ENCODE results near the gene UNG. TPM values are rescaled to one million over a fixed set of nuclear protein-coding genes. Genes with fewer than 3 reads are reported as not detected.
A peak's percentile ranks its signal among the peaks of the same experiment; 100 is the strongest.
"Not testable (repeated sequence)": the region's sequence is repeated elsewhere in the genome, so short reads cannot be mapped to it uniquely, and the experiment has no call there.

Gene UNG
- 30.8 TPM for total RNA-seq

DNA sequence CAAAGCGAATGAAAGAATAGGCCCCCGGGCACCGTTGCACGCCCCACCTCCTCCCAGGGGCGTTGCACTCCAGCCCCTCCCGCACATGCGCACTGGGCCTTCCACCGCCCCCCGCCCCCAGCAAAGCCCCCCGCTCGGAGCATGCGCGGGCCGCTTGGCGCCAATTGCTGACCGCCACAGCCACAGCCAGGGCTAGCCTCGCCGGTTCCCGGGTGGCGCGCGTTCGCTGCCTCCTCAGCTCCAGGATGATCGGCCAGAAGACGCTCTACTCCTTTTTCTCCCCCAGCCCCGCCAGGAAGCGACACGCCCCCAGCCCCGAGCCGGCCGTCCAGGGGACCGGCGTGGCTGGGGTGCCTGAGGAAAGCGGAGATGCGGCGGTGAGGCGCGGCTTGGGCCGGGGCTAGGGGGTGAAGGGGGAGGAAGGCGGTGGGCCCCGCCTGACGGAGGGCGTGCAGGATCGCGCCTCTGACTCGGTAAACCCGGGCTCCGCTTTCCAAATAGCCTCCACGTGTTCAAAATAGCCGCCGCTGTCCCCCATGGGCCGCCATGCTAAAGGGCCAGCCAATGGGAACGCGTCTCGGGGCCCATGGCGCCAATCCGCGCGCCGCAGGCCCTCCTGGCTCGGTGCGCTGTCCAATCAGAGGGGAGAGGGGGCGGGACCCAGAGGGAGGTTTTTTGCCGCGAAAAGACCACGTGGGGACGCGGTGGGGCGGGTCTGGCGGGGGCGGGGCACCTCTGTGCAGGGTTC lies at the start of gene UNG:
Gene UNG, plus strand, starts transcription at position 163 of the 748 bp plus-strand sequence. Its CDS starts 83 bp downstream, at position 246.
- DNase-seq (ENCODE audit: low spot score) = peak; percentile 98

DNA sequence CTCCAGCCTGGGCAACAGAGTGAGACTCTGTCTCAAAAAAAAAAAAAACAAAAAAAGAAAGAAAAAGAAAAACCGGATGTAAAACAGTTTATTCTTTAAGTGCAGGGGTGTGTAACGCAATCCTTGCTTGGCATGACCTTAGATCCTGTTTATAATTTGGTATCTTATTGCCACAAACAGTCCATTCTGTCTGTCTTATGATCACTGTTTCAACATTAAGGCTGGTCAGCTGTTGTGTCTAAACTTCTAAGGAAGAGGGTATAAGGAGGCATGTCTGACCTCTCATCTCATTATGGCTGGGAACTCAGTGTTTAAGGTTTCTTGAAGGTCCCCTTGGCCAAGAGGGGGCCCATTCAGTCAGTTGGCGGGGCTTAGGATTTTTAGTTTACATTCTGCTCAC lies 48.7 kb upstream of the UNG start:
- not testable (repeated sequence) for DNase-seq (ENCODE audit: low spot score)

DNA sequence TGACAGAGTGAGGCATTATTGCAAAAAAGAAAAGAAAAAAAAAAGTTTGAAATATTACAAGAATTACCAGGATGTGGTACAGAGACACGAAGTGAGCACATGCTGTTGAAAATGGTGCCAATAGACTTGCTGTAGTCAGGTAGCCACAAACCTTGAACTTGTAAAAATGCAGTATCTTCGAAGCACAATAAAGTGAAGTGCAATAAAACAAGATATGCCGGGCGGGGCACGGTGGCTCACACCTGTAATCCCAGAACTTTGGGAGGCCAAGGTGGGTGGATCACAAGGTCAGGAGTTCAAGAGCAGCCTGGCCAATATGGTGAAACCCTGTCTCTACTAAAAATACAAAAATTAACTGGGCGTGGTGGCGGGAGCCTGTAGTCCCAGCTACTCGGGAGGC lies 47.6 kb upstream of the UNG start:
- DNase-seq (ENCODE audit: low spot score) = not testable (repeated sequence)

DNA sequence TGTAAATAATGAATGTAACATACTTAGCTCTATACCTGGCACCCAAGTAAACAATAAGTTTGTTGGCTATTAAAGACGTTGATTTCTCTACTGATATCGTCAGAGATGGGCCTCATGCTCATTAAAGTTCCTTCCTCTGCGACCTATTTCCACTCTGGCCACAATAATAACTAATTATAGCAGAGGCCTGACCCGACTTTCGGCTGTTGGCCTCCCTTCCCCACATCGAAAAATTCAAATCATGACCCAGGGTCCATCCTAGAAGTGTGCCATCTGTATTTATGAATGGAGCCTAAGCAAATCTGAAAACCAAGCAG lies 45.3 kb upstream of the UNG start:
- no peak for DNase-seq (ENCODE audit: low spot score)

DNA sequence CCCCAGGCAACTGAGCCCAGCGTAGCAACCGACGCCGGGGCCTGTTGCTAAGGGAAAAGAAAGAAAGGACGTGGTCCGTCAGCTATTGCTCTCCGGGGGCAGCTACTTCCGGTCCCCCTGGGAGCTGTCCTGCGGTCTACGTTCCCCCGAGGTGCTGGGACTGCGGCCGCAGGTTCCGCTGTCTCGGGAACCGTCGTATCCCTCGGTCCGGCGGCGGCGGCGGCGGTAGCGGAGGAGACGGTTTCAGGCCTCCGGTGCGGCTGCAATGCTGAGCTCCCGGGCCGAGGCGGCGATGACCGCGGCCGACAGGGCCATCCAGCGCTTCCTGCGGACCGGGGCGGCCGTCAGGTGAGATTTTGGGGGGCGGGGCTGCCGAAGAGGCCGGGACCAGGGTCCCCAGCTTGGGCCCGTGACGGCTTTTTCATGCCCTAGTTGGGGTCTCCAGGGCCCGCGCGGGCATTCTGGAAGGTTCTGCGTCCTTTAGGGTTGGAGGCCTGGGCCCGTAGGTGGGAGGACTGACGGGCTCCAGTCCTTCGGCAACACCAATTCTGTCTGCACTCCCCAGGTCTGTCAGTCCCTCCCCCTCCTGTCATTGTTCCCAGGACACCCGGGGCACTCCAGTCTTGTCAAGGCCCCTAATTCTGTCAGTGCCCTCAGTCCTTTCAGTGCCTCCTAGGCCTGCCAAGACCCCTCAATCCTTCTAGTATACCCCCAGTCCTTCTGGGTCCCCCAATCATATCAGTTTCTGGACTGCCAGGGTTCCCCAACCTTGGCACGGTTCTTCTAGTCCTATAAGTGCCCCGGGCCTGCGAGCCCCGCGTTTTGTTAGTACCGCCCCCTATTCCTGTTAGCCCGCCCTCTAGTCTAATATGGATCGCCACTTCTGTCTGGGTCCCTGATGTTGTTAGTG lies 44.7 kb upstream of the UNG start, which contains the start of gene USP30:
Gene USP30, plus strand, starts transcription at position 163 of the 910 bp plus-strand sequence. Its CDS starts 103 bp downstream, at position 266.
- peak; percentile 82 for DNase-seq (ENCODE audit: low spot score)

DNA sequence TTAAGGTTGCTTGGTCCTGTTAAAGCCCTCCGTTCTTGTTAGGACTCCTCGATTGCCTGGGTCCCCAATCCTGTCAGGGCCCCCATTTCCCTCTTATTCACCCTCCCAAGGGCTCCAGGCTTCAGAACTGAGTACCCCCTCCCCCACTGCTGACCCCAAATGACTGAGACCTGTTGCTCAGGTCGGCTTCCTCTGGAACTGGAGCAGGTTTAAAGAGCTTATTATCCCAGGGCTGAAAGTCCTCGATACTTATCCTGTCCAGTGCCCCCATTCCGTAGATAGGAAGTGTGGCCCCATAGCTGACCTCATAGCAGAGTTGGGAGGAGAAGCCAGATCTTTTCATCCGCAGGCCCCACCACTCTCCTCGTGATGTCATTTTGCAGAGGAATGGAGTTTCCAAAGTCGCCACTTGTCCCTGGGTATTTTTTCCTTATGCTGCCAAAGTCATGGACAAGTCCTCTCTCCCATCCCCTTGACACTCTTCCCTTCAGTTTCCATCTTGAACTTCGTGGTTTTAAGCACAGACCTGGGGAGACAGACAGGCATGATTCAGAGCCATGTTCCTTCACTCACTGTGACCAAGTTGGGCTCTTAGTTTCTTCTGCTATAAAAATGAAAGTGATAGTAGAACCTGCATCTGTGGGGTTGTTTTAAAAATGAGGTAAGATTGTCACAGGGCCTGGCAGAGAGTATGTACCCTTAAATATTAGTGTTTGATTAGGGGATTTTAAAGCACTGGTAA lies 43.8 kb upstream of the UNG start:
- no peak for DNase-seq (ENCODE audit: low spot score)

DNA sequence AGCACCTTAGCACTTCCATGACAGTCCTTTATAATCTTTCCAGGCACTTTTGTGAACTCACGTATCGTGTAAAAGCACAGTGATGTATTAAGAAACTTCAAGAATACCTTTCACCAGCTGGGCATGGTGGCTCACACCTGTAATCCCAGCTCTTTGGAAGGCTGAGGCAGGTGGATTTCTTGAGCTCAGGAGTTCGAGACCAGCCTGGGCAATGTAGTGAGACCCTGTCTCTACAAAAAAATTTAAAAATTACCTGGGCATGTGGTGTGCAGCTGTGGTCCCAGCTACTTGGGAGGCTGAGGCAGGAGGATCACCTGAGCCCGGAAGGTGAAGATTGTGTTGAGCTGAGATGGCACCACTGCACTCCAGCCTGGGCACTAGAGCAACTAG lies 43.3 kb upstream of the UNG start:
- DNase-seq (ENCODE audit: low spot score) = not testable (repeated sequence)

DNA sequence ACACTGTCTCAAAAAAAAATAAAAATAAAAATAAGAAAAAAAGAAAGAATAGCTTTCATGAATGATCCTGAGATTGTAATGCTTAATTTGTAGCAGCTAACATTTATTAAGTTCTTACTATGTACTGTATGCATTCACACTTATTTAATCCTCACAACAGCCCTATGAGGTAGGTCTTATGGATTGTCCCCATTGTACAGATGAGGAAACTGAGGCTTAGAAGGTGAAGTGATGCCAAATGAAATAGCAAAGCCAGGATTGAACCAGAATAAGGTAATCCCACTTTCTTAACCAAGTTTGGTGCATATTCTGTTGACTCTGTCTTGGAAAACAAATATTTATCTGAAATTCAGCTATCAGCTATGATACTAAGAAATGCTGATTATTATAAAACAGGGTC lies 42.9 kb upstream of the UNG start:
- no peak for DNase-seq (ENCODE audit: low spot score)

DNA sequence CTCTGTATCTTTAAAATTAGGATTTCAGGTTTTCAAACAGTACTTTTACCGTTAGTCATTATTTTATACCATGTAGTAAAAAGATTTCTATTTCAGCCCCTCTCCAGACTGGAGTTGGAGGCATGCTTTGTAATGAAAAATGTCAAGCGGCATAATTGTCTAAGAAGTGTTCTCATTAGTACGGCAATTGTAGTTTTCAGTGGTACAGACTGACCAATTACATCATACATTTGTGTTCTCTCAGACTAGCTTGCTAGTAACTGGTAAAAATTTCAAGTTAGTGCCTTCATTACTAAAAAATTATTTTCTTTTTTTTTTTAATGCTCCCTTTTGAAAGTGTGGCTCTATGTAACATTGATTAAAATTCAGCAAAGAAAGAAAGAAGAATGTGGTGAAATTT lies 40.5 kb upstream of the UNG start:
- DNase-seq (ENCODE audit: low spot score) = no peak

DNA sequence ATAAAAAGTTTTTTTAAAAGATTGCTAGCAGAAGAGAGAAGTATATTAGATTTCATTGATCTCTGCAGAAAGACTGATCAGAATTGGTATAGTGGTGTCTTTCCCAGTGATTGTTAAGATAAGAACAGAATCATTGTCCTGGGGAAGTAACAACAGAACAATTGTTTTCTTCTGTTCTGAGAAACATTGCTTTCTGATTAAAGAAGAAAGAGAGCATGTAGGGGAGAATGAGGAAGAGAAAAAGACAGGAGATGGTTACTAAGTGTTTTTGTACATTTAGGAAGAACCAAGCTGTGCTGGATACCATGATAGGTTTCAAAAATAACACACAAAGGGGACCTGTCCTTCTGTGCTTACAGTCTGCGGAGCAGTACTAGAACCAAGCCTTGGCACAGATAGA lies 40.0 kb upstream of the UNG start:
- no peak for DNase-seq (ENCODE audit: low spot score)

DNA sequence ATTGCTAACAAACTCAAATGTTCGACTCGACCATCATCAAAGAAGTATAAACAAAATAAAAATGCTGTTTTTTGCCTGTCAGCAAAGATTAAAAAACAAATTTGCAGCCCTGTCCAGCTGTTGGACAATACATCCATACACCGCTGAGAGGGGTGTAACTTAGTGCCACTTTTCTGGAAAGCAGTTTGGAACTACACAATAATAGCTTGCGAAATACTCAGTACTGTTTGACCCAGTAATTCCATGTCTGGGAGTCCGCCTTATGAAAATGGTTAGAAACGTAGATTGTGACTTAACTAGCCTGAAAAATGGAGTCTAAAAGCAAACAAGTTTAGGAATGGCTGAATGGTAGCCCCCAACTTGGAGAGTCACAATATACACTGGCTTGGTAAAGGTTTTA lies 38.6 kb upstream of the UNG start:
- DNase-seq (ENCODE audit: low spot score) = no peak

DNA sequence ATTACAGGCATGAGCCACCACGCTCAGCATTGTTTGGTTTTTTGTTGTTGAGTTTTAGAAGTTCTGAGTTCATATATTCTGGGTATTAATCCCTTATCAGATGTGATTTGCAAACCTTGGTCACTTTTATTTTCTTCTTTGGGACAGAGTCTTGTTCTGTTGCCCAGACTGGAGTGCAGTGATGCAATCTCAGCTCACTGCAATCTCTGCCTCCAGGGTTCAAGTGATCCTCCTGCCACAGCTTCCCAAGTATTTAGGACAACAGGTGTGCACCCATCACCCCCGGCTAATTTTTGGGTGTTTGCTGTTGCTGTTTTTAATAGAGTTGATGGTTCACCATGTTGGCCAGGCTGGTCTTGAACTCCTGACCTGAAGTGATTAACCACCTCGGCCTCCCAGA lies 33.3 kb upstream of the UNG start:
- no peak for DNase-seq (ENCODE audit: low spot score)

DNA sequence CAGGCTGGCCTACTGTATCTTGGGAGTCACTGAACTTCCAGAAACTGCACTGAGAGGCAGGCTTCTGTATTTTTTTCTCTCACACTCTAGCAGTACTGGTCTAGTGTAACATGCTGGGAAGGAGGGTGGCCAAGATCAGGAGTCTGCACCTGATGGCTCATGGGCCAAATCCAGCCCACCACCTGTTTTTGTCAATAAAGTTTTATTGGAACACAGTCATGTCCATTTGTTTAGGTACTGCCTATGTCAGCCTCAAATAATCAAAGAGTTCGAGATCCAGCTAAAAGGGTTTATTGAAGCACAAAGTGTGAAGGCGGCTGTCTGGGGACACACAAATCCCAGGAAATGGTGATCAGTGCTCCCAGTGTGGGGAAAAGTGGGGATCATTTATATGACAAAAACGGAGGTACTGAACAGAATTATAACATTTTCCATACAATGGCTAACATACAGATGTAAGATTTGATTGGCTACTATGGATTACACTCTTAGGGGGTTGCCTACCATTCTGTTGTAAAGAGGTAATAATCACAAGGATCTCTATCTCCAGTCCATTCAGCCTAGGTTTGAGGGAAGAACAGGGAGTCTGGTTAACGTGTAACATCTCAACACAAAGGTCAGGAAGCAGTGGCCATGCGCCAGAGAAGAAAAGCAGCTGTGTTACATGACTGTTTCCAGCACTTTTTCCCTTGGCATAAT lies 32.1 kb upstream of the UNG start:
- DNase-seq (ENCODE audit: low spot score) = peak; percentile 48

DNA sequence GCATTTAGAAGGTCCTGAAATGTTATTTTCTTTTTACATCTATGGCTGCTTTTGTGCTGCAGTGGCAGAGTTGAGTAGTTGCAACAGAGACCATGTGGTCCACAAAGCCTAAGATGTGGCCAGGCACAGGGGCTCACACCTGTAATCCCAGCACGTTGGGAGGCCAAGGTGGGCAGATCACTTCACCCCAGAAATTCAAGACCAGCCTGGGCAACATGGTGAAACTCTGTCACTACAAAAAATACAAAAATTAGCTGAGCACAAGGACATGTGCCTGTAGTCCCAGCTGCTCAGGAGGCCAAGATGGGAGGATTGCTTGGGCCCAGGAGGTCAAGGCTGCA lies 31.6 kb upstream of the UNG start:
- no peak for DNase-seq (ENCODE audit: low spot score)

DNA sequence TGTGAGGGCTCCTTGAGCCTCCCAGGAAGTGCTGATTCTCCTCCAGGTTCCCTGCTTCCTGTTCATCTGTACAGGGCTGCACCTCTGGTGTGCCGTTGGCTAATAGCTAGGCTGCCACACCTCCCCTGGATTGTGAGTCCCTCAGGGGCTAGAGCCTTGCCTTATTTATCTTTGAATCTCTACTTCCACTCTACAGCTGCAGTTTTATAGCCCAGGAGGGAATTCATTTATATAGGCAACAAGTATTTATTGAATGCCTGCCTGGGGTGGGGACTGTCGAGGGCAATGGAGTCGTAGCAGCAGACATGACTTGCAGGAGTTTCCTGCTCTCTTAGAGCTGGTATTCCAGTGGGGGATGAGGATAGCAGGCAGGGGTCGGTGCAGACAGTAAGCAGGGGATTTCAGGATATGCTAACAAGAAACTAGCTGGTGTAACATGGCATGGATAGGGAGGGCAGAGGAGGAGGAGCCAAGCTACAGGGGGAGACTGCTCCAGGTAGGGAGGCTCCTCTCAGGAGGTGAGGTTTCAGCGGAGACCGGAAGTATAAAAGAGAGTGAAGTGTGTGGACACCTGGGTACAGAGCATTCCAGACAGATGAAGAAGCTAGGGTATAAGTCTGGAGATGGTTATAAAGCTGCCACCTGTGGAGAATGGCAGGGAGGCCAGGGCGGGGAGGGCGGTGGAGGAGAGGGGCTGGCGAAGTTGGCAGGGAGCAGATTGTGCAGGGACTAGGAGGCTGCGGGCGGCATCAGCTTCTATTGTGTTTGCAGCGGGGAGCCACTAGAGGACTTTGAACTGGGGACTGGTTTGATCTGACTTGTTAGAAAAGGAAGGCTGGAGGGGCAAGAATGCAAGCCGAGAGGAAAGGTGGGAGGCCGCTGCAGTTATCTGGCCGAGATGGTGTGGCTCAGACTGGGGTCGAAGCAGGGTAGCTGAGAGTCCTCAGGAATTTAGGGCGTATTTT lies 27.8 kb upstream of the UNG start:
- peak; percentile 51 for DNase-seq (ENCODE audit: low spot score)

DNA sequence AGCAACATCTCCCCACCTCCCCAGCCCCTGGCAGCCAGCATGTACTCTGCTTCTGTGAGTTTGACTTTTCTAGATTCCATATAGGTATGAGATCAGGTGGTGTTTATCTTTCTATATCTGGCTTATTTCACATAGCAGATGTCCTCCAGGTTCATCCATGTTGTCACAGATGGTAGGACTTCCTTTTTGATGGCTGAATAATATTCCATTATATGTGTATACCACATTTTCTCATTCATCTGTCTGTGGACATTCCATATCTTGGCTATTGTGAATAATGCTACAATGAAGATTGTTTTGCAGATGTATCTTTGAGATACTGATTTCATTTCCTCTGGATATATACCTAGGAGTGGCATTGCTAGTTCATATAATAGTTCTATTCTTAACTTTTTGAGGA lies 22.5 kb upstream of the UNG start:
- no peak for DNase-seq (ENCODE audit: low spot score)

DNA sequence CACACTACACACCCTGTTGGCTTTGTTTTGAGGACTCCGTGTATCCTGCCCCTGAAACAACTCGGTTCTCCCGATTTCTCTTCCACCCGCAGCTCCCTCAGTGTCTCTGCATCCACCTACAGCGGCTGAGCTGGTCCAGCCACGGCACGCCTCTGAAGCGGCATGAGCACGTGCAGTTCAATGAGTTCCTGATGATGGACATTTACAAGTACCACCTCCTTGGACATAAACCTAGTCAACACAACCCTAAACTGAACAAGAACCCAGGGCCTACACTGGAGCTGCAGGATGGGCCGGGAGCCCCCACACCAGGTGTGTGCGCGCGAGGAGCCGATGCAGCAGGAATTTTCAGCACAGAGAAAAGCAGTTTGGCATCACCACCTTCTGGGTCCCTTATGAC lies 14.6 kb upstream of the UNG start:
- no peak for DNase-seq (ENCODE audit: low spot score)

DNA sequence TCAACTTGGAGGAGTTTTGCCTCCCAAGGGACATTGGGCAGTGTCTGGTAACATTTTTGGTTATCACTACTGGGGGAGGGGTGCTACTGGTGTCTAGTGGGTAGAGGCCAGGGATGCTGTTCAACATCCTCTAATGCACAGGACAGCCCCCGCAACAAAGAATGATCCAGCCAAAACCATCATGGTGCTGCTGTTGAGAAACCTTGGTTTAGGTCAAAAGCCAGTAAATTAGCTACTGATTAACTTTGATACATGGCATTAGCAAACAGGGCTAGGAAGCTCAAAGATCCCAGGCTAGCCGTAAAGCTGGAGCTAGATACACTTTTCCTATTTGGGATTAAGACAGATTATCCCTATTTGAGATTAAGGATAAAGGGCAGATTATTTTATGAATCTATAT lies 13.0 kb upstream of the UNG start:
- no peak for DNase-seq (ENCODE audit: low spot score)

DNA sequence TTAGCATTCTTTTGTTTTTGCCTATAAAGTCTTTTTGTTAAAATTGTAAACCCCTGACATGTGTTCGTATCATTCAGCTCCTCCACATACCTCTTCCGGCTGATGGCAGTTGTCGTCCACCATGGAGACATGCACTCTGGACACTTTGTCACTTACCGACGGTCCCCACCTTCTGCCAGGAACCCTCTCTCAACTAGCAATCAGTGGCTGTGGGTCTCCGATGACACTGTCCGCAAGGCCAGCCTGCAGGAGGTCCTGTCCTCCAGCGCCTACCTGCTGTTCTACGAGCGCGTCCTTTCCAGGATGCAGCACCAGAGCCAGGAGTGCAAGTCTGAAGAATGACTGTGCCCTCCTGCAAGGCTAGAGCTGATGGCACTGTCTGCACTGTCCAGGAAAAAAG lies 11.8 kb upstream of the UNG start:
- DNase-seq (ENCODE audit: low spot score) = no peak

DNA sequence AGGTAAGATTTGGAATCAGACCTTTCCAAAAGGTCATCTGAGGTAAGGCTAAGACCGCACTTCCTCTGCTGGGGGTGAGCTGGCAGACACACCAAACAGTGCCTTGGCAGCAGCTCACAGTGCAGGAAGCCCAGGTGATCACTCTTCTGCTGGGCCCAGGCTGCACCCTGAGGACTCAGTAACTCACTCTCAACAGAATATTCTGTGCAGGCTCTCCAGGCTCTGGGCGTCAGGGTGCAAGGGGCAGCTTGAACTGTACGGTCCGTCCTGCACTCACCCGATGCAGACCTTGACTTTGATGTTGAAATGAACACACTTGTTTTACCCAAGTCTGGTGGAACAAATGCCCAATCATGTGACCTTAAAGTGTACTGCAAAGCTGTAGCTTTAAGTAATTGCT lies 10.1 kb upstream of the UNG start:
- DNase-seq (ENCODE audit: low spot score) = no peak

DNA sequence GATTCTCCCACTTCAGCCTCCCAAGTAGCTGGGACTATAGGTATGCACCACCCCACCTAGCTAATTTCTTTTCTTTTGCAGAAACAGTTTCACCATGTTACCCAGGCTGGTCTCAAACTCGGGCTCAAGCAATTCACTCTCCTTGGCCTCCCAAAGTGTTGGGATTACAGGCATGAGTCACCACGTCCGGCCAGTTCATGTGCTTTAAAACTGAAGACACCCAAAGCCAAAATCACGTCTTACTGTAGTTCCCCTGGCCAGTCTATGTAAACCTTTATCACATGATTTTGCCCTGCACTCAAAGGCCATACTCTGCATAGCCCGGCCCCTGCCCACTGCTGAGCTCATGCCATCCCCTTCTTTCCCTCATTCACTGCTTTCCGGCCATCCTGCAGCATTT lies 8.6 kb upstream of the UNG start:
- no peak for DNase-seq (ENCODE audit: low spot score)

All from mucosa of gallbladder (tissue), 1 donor.